Posterior cingulate gyrus (tissue), 11 donors: ENCODE results near the gene AP3B2.
A peak's percentile ranks its signal among the peaks of the same experiment; 100 is the strongest.

Source experiments
- DNase-seq, 10 donors: peaks; one replicate each; pipeline versions ENCODE4 v3.0.0 to v3.0.0-alpha.2; 2020 to 2021; ENCODE audit warnings: mixed read lengths in 3 of 10
- intact Hi-C: fragments of 100-400 bp; cut with DNase I; formaldehyde crosslinking; loops from one replicate; pipeline ENCODE4 v1.15.1; 2023

Gene AP3B2

GRCh38 chr15:82625136-82625535, 84.5 kb downstream of the AP3B2 start:
- intact Hi-C loops = no loop called here

GRCh38 chr15:82624438-82624837, 85.2 kb downstream of the AP3B2 start:
- intact Hi-C loops = no loop called here
- no peak for DNase-seq

More at GRCh38 chr15:82625136-82625535, 84.5 kb downstream of the AP3B2 start:
- no peak for DNase-seq

- no peak for DNase-seq
- intact Hi-C loops = no loop called here
Observed at GRCh38 chr15:82624008-82624407, 85.7 kb downstream of the AP3B2 start.

- no peak for DNase-seq
- intact Hi-C loops = no loop called here
Observed at GRCh38 chr15:82621970-82622369, 87.7 kb downstream of the AP3B2 start.

- peak in 1 of 10 donors; percentile 82 for DNase-seq
- intact Hi-C loops = no loop called here
Observed at GRCh38 chr15:82613747-82614146, 95.9 kb downstream of the AP3B2 start.

GRCh38 chr15:82611348-82611747, 98.3 kb downstream of the AP3B2 start:
- DNase-seq = no peak
- intact Hi-C loops = no loop called here
